Prostate gland (tissue), 2 donors: ENCODE measurements around the gene KLHL18.

Source experiments
- CTCF ChIP-seq, 4 experiments: fragments of 200-600 bp in 2 of 4; fragments of 450-650 bp in 2 of 4; sonication (generic) in 2 of 4; IDR thresholded peaks; 1 replicate in 3 of 4; 2 replicates in 1 of 4; pipeline ENCODE4 v1.5.1; 2016 to 2019; ENCODE audit warnings: antibody characterized with exemption in 4 of 4, mild to moderate bottlenecking in 2 of 4, moderate library complexity in 2 of 4
- POLR2A ChIP-seq: fragments of 450-650 bp; IDR thresholded peaks from one replicate; pipeline ENCODE4 v1.6.1; 2016; ENCODE audit warnings: antibody characterized with exemption, mild to moderate bottlenecking
- POLR2AphosphoS5 ChIP-seq: sonication (generic); formaldehyde crosslinking; IDR thresholded peaks from one replicate; pipeline ENCODE4 v1.6.1; 2017; ENCODE audit warnings: antibody characterized with exemption

GRCh38 chr3:47274652-47275051, 8.1 kb upstream of the KLHL18 start:
- TF ChIP-seq CTCF (IDR thresholded peaks at IDR 0.05) (no peak), POLR2A (no peak), POLR2AphosphoS5 (no peak)
